Trophoblast cell (in vitro differentiated cells and primary cell): ENCODE data around the gene PHF12.

Source experiments
- DNase-seq, 2 donors: peaks; one replicate each; pipeline ENCODE4 v3.0.0-alpha.2; 2016
- H2AFZ ChIP-seq: 2 replicates; pipeline ENCODE4 v1.6.1; 2013; ENCODE audit warnings: low read length, moderate library complexity, mild to moderate bottlenecking; ENCODE audit not compliant: insufficient read depth, poor library complexity
- H2AK5ac ChIP-seq: 2 replicates; pipeline ENCODE4 v1.6.1; 2013; ENCODE audit warnings: mild to moderate bottlenecking, low read length
- H2BK120ac ChIP-seq: 2 replicates; pipeline ENCODE4 v1.6.1; 2013; ENCODE audit warnings: low read length, mild to moderate bottlenecking, moderate library complexity; ENCODE audit not compliant: insufficient read depth, poor library complexity
- H2BK12ac ChIP-seq: 2 replicates; pipeline ENCODE4 v1.6.1; 2013; ENCODE audit warnings: mild to moderate bottlenecking, low read length, moderate library complexity
- H2BK5ac ChIP-seq: 2 replicates; pipeline ENCODE4 v1.6.1; 2013; ENCODE audit warnings: low read length, low read depth, moderate library complexity, mild to moderate bottlenecking; ENCODE audit not compliant: poor library complexity
- H3K14ac ChIP-seq: 2 replicates; pipeline ENCODE4 v1.6.1; 2013; ENCODE audit warnings: mild to moderate bottlenecking, low read length
- H3K18ac ChIP-seq: 2 replicates; pipeline ENCODE4 v1.6.1; 2013; ENCODE audit warnings: mild to moderate bottlenecking, low read length
- H3K23ac ChIP-seq: 2 replicates; pipeline ENCODE4 v1.6.1; 2013; ENCODE audit warnings: low read length
- H3K27ac ChIP-seq: 2 replicates; pipeline ENCODE4 v1.5.1; 2013; ENCODE audit warnings: low read depth, mild to moderate bottlenecking, inconsistent platforms, low read length, moderate library complexity
- H3K27me3 ChIP-seq: 2 replicates; pipeline ENCODE4 v1.6.1; 2013; ENCODE audit warnings: inconsistent platforms, mild to moderate bottlenecking, low read length, moderate library complexity; ENCODE audit not compliant: insufficient read depth
- H3K36me3 ChIP-seq, 2 experiments: 1 replicate in 1 of 2; 2 replicates in 1 of 2; pipeline ENCODE4 v1.6.1; 2013; ENCODE audit warnings: low read length in 2 of 2, mild to moderate bottlenecking in 2 of 2, moderate library complexity in 1 of 2; ENCODE audit not compliant: insufficient read depth in 2 of 2, control insufficient read depth in 1 of 2
- H3K4ac ChIP-seq: 2 replicates; pipeline ENCODE4 v1.6.1; 2013; ENCODE audit warnings: low read depth, mild to moderate bottlenecking, low read length, moderate library complexity
- H3K4me1 ChIP-seq, 2 experiments: 1 replicate in 1 of 2; 2 replicates in 1 of 2; pipeline ENCODE4 v1.6.1; 2013; ENCODE audit warnings: low read length in 2 of 2, mild to moderate bottlenecking in 2 of 2, moderate library complexity in 1 of 2; ENCODE audit not compliant: insufficient read depth in 2 of 2, control insufficient read depth in 1 of 2
- H3K4me2 ChIP-seq: 2 replicates; pipeline ENCODE4 v1.6.1; 2013; ENCODE audit warnings: inconsistent platforms, mild to moderate bottlenecking, low read length, moderate library complexity
- H3K4me3 ChIP-seq: 2 replicates; pipeline ENCODE4 v1.5.1; 2013; ENCODE audit warnings: mild to moderate bottlenecking, low read depth, low read length, inconsistent platforms
- H3K79me1 ChIP-seq: one replicate; pipeline ENCODE4 v1.6.1; 2013; ENCODE audit warnings: low read length
- H3K79me2 ChIP-seq: 2 replicates; pipeline ENCODE4 v1.6.1; 2013; ENCODE audit warnings: low read length, mild to moderate bottlenecking; ENCODE audit not compliant: control insufficient read depth, insufficient read depth, poor library complexity
- H3K9ac ChIP-seq: 2 replicates; pipeline ENCODE4 v1.6.1; 2013; ENCODE audit warnings: mild to moderate bottlenecking, low read length
- H3K9me3 ChIP-seq: 2 replicates; pipeline ENCODE4 v1.6.1; 2013; ENCODE audit warnings: low read depth, mild to moderate bottlenecking, control low read depth, inconsistent platforms, low read length; ENCODE audit not compliant: insufficient read depth
- H4K12ac ChIP-seq: 2 replicates; pipeline ENCODE4 v1.6.1; 2013; ENCODE audit warnings: low read depth, mild to moderate bottlenecking, low read length, moderate library complexity
- H4K8ac ChIP-seq: 2 replicates; pipeline ENCODE4 v1.6.1; 2013; ENCODE audit warnings: low read depth, mild to moderate bottlenecking, low read length, moderate library complexity
- H4K91ac ChIP-seq: one replicate; pipeline ENCODE4 v1.6.1; 2013; ENCODE audit warnings: low read depth, mild to moderate bottlenecking, low read length, moderate library complexity
- WGBS: extraction: QIAGEN DNeasy Blood & Tissue Kit; methylation state at CpG from one replicate; pipeline ENCODE4 v1.1.7; 2013; ENCODE audit warnings: missing lambda C conversion rate; ENCODE audit not compliant: insufficient read length, insufficient coverage; ENCODE audit errors: extremely low coverage; 5-methylcytosine and 5-hydroxymethylcytosine counted together

The PHF12 gene

GRCh38 chr17:28946239-28946638 is 5.1 kb downstream of the PHF12 start:
- Histone ChIP-seq H2AFZ (no peak overlapping the region), H3K4me3 (no peak overlapping the region), H3K14ac (no peak overlapping the region), H3K9ac (no peak overlapping the region), H3K36me3 (peaks cover 4 to 9% of the 10 kb centered on the region in 2 experiments), H3K27ac (no peak overlapping the region), H4K91ac (no peak overlapping the region), H3K4me2 (no peak overlapping the region), H2BK12ac (no peak overlapping the region), H2BK5ac (no peak overlapping the region), H3K27me3 (no peaks in the 10 kb centered on the region), H4K12ac (no peak overlapping the region), H3K4ac (peak overlapping the region; percentile 87), H2AK5ac (no peak overlapping the region), H3K79me1 (peaks cover 15% of the 10 kb centered on the region), H3K79me2 (peaks cover 27% of the 10 kb centered on the region), H4K8ac (no peak overlapping the region), H3K18ac (no peak overlapping the region), H3K4me1 (peaks cover 3% of the 10 kb centered on the region in 2 experiments), H3K9me3 (no peaks in the 10 kb centered on the region), H2BK120ac (no peak overlapping the region), H3K23ac (no peak overlapping the region)
- no CpG with 5 or more reads among the region's 4 CpGs for WGBS
- DNase-seq = no peak

GRCh38 chr17:28944862-28945741 is 6.2 kb downstream of the PHF12 start:
- no peak for DNase-seq
- Histone ChIP-seq H4K8ac (no peak overlapping the region), H3K14ac (no peak overlapping the region), H3K27me3 (no peaks in the 10 kb centered on the region), H3K23ac (no peak overlapping the region), H2BK12ac (no peak overlapping the region), H3K27ac (no peak overlapping the region), H3K4me3 (no peak overlapping the region), H3K9ac (no peak overlapping the region), H3K9me3 (no peaks in the 10 kb centered on the region), H3K79me1 (peaks cover 8% of the 10 kb centered on the region), H3K4ac (peak overlapping the region; percentile 72), H3K4me1 (peaks cover 3% of the 10 kb centered on the region in 2 experiments), H3K18ac (no peak overlapping the region), H3K4me2 (no peak overlapping the region), H4K91ac (no peak overlapping the region), H2AK5ac (no peak overlapping the region), H2BK120ac (no peak overlapping the region), H3K79me2 (peaks cover 20% of the 10 kb centered on the region), H2BK5ac (no peak overlapping the region), H3K36me3 (peaks cover 6 to 9% of the 10 kb centered on the region in 2 experiments), H2AFZ (no peak overlapping the region), H4K12ac (no peak overlapping the region)
- no CpG with 5 or more reads among the region's 8 CpGs for WGBS

GRCh38 chr17:28944343-28944742 is 7.0 kb downstream of the PHF12 start:
- Histone ChIP-seq H3K79me2 (peaks cover 14% of the 10 kb centered on the region), H3K9ac (no peak overlapping the region), H3K23ac (no peak overlapping the region), H3K27me3 (no peaks in the 10 kb centered on the region), H3K79me1 (peaks cover 2% of the 10 kb centered on the region), H4K12ac (no peak overlapping the region), H3K27ac (no peak overlapping the region), H2BK5ac (no peak overlapping the region), H2AK5ac (no peak overlapping the region), H3K4me1 (peaks cover 3% of the 10 kb centered on the region in 2 experiments), H2BK12ac (no peak overlapping the region), H2BK120ac (no peak overlapping the region), H4K8ac (no peak overlapping the region), H2AFZ (no peak overlapping the region), H3K9me3 (no peaks in the 10 kb centered on the region), H3K4me3 (no peak overlapping the region), H3K14ac (no peak overlapping the region), H3K18ac (no peak overlapping the region), H3K4me2 (no peak overlapping the region), H3K36me3 (peaks cover 6 to 9% of the 10 kb centered on the region in 2 experiments), H3K4ac (no peak overlapping the region), H4K91ac (no peak overlapping the region)
- no peak for DNase-seq
- WGBS = no CpG with 5 or more reads among the region's 4 CpGs

- no peaks in the 10 kb centered on the region for H3K9me3 ChIP-seq
- no peak overlapping the region for H2BK5ac ChIP-seq
- no peaks in the 10 kb centered on the region for H3K27me3 ChIP-seq
- no peak overlapping the region for H3K23ac ChIP-seq
- H3K4me1 ChIP-seq = no peaks in the 10 kb centered on the region
- no peak overlapping the region for H4K8ac ChIP-seq
- H2BK120ac ChIP-seq = no peak overlapping the region
- peak overlapping the region; percentile 52 for H3K4ac ChIP-seq
- H3K4me3 ChIP-seq = no peak overlapping the region
- H3K79me2 ChIP-seq = peaks cover 14% of the 10 kb centered on the region
- no CpG with 5 or more reads among the region's 2 CpGs for WGBS
- H3K18ac ChIP-seq = no peak overlapping the region
- no peak overlapping the region for H2AK5ac ChIP-seq
- DNase-seq = no peak
- H4K12ac ChIP-seq = no peak overlapping the region
- no peak overlapping the region for H2AFZ ChIP-seq
- no peak overlapping the region for H3K4me2 ChIP-seq
- no peak overlapping the region for H3K27ac ChIP-seq
- no peak overlapping the region for H3K9ac ChIP-seq
- H3K36me3 ChIP-seq = peaks cover 6 to 12% of the 10 kb centered on the region in 2 experiments
- H3K79me1 ChIP-seq = no peaks in the 10 kb centered on the region
- no peak overlapping the region for H2BK12ac ChIP-seq
- no peak overlapping the region for H3K14ac ChIP-seq
- no peak overlapping the region for H4K91ac ChIP-seq
These were observed 8.4 kb downstream of the PHF12 start for GRCh38 chr17:28942925-28943324.
